Ovary (tissue), 9 donors: ENCODE results near the gene SLC39A11. TPM values are rescaled to one million over a fixed set of nuclear protein-coding genes. Genes with fewer than 3 reads are reported as not detected.
"Not testable (repeated sequence)": the region's sequence is repeated elsewhere in the genome, so short reads cannot be mapped to it uniquely, and the experiment has no call there.

Source experiments
- DNase-seq, 5 donors: peaks; one replicate each; pipeline ENCODE4 v3.0.0-alpha.2; 2019 to 2020
- H3K27ac ChIP-seq, 2 donors: fragments of 200-600 bp; one replicate each; pipeline versions ENCODE4 v1.5.1 to v1.8.0; 2019 to 2022
- H3K27me3 ChIP-seq: fragments of 200-600 bp; one replicate; pipeline ENCODE4 v1.8.0; 2022
- H3K36me3 ChIP-seq: fragments of 200-600 bp; sonication (generic); one replicate; pipeline ENCODE4 v1.5.1; 2019
- H3K4me1 ChIP-seq: one replicate; pipeline ENCODE4 v1.8.1; 2013; ENCODE audit warnings: mild to moderate bottlenecking, moderate library complexity; ENCODE audit not compliant: insufficient read depth
- H3K4me3 ChIP-seq: fragments of 200-600 bp; sonication (generic); one replicate; pipeline ENCODE4 v1.5.1; 2017
- H3K9me3 ChIP-seq, 2 donors: fragments of 200-600 bp in 1 of 2; sonication (generic) in 1 of 2; one replicate each; pipeline versions ENCODE4 v1.5.1 to v1.8.1; 2013 to 2019; ENCODE audit warnings: mild to moderate bottlenecking in 1 of 2, moderate library complexity in 1 of 2
- EP300 ChIP-seq: sonication (generic); formaldehyde crosslinking; IDR thresholded peaks from one replicate; pipeline ENCODE4 v1.6.1; 2017; ENCODE audit warnings: antibody characterized with exemption
- POLR2A ChIP-seq: fragments of 450-650 bp; IDR thresholded peaks from one replicate; pipeline ENCODE4 v1.6.1; 2017; ENCODE audit warnings: antibody characterized with exemption, mild to moderate bottlenecking, moderate library complexity
- WGBS, 3 donors: extraction: QIAGEN DNeasy Blood & Tissue Kit in 1 of 3; methylation state at CpG; one replicate each; pipeline versions ENCODE4 v1.1.5 to v1.1.7; 2013 to 2017; 5-methylcytosine and 5-hydroxymethylcytosine counted together
- intact Hi-C, 4 donors: fragments of 100-400 bp; cut with DNase I; formaldehyde crosslinking; loops; one replicate each; pipeline versions ENCODE4 v1.11.0 to v1.15.1; 2022 to 2023
- polyA plus RNA-seq, 2 donors: library from polyadenylated mRNA; stranded (reverse); fragments of 200-250 nt in 1 of 2; fragments of 350-450 nt in 1 of 2; fragmentation: Illumina TruSeq in 1 of 2; extraction: RNeasy Lipid Tissue Mini Kit (QIAGEN cat#74804) in 1 of 2; gene quantifications; one replicate each; pipeline ENCODE4 v1.2.3, GENCODE V29; 2013 to 2014
- total RNA-seq, 7 donors: library from RNA; depleted of rRNA in 2 of 7; stranded (reverse); fragments of >200 nt in 2 of 7; fragmentation: NEBNext Ultra II Directional in 3 of 7; extraction: Animal tissue kit (Norgen Biotek cat#: 25700) in 3 of 7; gene quantifications; one replicate each; pipeline versions ENCODE4 v1.1.0 to v1.2.4, GENCODE V29; 2016 to 2023
- TF ChIP-seq, protein P1 (sequence below), 3 donors: fragments of 450-650 bp in 2 of 3; fragments of 200-600 bp in 1 of 3; IDR thresholded peaks; one replicate each; pipeline versions ENCODE4 v1.5.1 to v1.8.0; 2016 to 2022; ENCODE audit warnings: antibody characterized with exemption in 3 of 3, mild to moderate bottlenecking in 1 of 3
- donor health status: DM: no; HTN: no; CAD: no; lungs with moderate emphysema.
- donor health status: DM: no; HTN: no; CAD: no.
- donor health status: Bipolar disorder and iron deficiency.
- donor health status: DM: yes; HTN: yes; CAD: no.
- donor health status: DM: no; HTN: no; CAD: no.
- donor health status: DM: yes; HTN: yes; CAD: no.

The SLC39A11 gene
- total and polyA plus RNA-seq, 9 donors = 4.0 to 21.2 (median 10.1) TPM

DNA sequence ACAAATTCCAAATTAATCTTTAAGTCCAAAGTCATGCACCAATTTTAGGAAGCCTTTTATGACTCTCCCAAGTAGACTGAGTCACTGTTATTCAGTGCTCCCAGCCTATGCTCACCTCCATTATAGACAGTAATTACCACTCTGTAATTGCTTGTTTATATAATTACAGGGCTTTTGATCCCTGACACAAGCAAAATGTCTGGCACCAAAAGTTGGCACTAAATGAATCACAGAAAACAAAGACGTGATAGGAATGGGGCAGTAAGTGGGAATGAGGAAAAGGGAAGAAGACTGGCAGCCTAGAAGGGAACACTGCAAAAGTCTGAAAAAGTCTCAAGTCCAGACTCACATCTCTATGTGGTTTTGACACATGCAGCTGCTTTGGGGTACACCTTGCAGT, 94.1 kb downstream of the SLC39A11 start:
- TF ChIP-seq EP300 (no peak), POLR2A (no peak)
- TF ChIP-seq, protein P1, sequence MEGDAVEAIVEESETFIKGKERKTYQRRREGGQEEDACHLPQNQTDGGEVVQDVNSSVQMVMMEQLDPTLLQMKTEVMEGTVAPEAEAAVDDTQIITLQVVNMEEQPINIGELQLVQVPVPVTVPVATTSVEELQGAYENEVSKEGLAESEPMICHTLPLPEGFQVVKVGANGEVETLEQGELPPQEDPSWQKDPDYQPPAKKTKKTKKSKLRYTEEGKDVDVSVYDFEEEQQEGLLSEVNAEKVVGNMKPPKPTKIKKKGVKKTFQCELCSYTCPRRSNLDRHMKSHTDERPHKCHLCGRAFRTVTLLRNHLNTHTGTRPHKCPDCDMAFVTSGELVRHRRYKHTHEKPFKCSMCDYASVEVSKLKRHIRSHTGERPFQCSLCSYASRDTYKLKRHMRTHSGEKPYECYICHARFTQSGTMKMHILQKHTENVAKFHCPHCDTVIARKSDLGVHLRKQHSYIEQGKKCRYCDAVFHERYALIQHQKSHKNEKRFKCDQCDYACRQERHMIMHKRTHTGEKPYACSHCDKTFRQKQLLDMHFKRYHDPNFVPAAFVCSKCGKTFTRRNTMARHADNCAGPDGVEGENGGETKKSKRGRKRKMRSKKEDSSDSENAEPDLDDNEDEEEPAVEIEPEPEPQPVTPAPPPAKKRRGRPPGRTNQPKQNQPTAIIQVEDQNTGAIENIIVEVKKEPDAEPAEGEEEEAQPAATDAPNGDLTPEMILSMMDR (IDR thresholded peaks at IDR 0.05) = no peak
- no peak overlapping the region for H3K27ac ChIP-seq

GRCh38 chr17:72997559-72997958, 94.9 kb downstream of the SLC39A11 start:
- no peak for DNase-seq
- 82 to 85% (median 84%) methylated on average over 6 of the region's 6 CpGs for WGBS, 3 donors
- Histone ChIP-seq H3K36me3 (no peaks in the 10 kb centered on the region), H3K27ac (no peak overlapping the region), H3K4me1 (no peaks in the 10 kb centered on the region), H3K27me3 (no peaks in the 10 kb centered on the region), H3K9me3 (no peaks in the 10 kb centered on the region), H3K4me3 (no peak overlapping the region)
- TF ChIP-seq, protein P1 (IDR thresholded peaks at IDR 0.05) = no peak
- TF ChIP-seq POLR2A (no peak), EP300 (no peak)
- intact Hi-C loops = loop anchor here in 1 of 4 donors (10.0 kb wide), 1 partner anchor 157 kb away; no protein-coding TSS in a partner anchor

More for the DNA sequence above, 94.1 kb downstream of the SLC39A11 start:
- no peak for DNase-seq
- intact Hi-C loops = loop anchor here in 1 of 4 donors (10.0 kb wide), 1 partner anchor 156 kb away; no protein-coding TSS in a partner anchor
- H3K36me3 ChIP-seq = no peaks in the 10 kb centered on the region
- H3K27me3 ChIP-seq = no peaks in the 10 kb centered on the region
- H3K9me3 ChIP-seq = no peaks in the 10 kb centered on the region
- no peak overlapping the region for H3K4me3 ChIP-seq
- 68 to 75% (median 72%) methylated on average over 1 of the region's 1 CpG for WGBS, 3 donors
- no peaks in the 10 kb centered on the region for H3K4me1 ChIP-seq

GRCh38 chr17:72996791-72997190, 95.7 kb downstream of the SLC39A11 start:
- Histone ChIP-seq H3K4me3 (no peak overlapping the region), H3K4me1 (no peaks in the 10 kb centered on the region), H3K36me3 (no peaks in the 10 kb centered on the region), H3K27me3 (no peaks in the 10 kb centered on the region), H3K9me3 (no peaks in the 10 kb centered on the region), H3K27ac (no peak overlapping the region)
- TF ChIP-seq POLR2A (no peak), EP300 (no peak)
- TF ChIP-seq, protein P1 (IDR thresholded peaks at IDR 0.05) = no peak
- 93 to 100% (median 94%) methylated on average over 4 of the region's 4 CpGs for WGBS, 3 donors
- intact Hi-C loops = loop anchor here in 1 of 4 donors (10.0 kb wide), 1 partner anchor 158 kb away; no protein-coding TSS in a partner anchor
- no peak for DNase-seq

- intact Hi-C loops = loop anchor here in 1 of 4 donors (10.0 kb wide), 1 partner anchor 160 kb away; no protein-coding TSS in a partner anchor
- H3K4me3 ChIP-seq = no peak overlapping the region
- H3K27ac ChIP-seq = no peak overlapping the region
- no peak for DNase-seq
- no peaks in the 10 kb centered on the region for H3K36me3 ChIP-seq
- no peaks in the 10 kb centered on the region for H3K4me1 ChIP-seq
- 100% methylated on average over 1 of the region's 1 CpG for WGBS, 3 donors
- TF ChIP-seq EP300 = no peak
- TF ChIP-seq, protein P1 (IDR thresholded peaks at IDR 0.05) = no peak
- TF ChIP-seq POLR2A = no peak
- H3K27me3 ChIP-seq = no peaks in the 10 kb centered on the region
- H3K9me3 ChIP-seq = no peaks in the 10 kb centered on the region
Measured at GRCh38 chr17:72995008-72995656, 97.4 kb downstream of the SLC39A11 start.

GRCh38 chr17:72992783-72993467, 99.6 kb downstream of the SLC39A11 start:
- not testable (repeated sequence) for H3K9me3 ChIP-seq, H3K4me3 ChIP-seq, H3K4me1 ChIP-seq, DNase-seq, H3K27me3 ChIP-seq, H3K36me3 ChIP-seq, H3K27ac ChIP-seq
- intact Hi-C loops = loop anchor here in 1 of 4 donors (10.0 kb wide), 1 partner anchor 162 kb away; no protein-coding TSS in a partner anchor
- WGBS, 3 donors = 54 to 72% (median 72%) methylated on average over 6 of the region's 6 CpGs
